Activated CD8-positive, alpha-beta memory T cell treated with anti-CD3 and anti-CD28 coated beads for 36 hours (primary cell): Measurements from ENCODE around the gene ACOX1. TPM values are rescaled to one million over a fixed set of nuclear protein-coding genes. Genes with fewer than 3 reads are reported as not detected.

Source experiments
- CTCF ChIA-PET: fragments of 350-600 bp; sonication (Branson Sonifier 250); formaldehyde crosslinking; loops from one replicate; lab custom pipeline; 2021; ENCODE audit warnings: antibody characterized with exemption; lab: Charles Lee
- POLR2A ChIA-PET: fragments of 350-600 bp; sonication (Branson Sonifier 250); formaldehyde crosslinking; loops from one replicate; lab custom pipeline; 2021; ENCODE audit warnings: antibody characterized with exemption; lab: Charles Lee
- total RNA-seq, 2 experiments: library from RNA; stranded (reverse); gene quantifications; one replicate each; pipeline ENCODE4 v1.2.3, GENCODE V29; 2021

ACOX1 gene
- total RNA-seq, 2 experiments from 2014 or later, result 28.4 to 33.7 TPM

GRCh38 chr17:76011951-76012350, 33.0 kb upstream of the ACOX1 start:
- ChIA-PET CTCF (interaction anchor here (0.9 to 2.1 kb wide), 6 partner anchors 10 to 299 kb away, joined by 3 to 10 read pairs (median 4); partner anchors contain the start of genes MRPL38 and UNK), POLR2A (interaction anchor here (0.5 kb wide), 1 partner anchor 92 kb away, joined by 4 read pairs; the partner anchor contains the start of gene EXOC7)

- ChIA-PET CTCF (interaction anchor here (1.8 to 2.5 kb wide), 2 partner anchors 10 kb away, joined by 5 to 7 read pairs; partner anchors contain the start of gene CDK3), POLR2A (no interaction called here)
These were observed 31.1 kb upstream of the ACOX1 start for GRCh38 chr17:76009969-76010661.

GRCh38 chr17:76009447-76009846, 30.5 kb upstream of the ACOX1 start:
- POLR2A ChIA-PET, result no interaction called here
- CTCF ChIA-PET, result interaction anchor here (1.3 to 2.5 kb wide), 3 partner anchors 8 to 10 kb away, joined by 3 to 7 read pairs (median 5); partner anchors contain the start of gene CDK3

- CTCF ChIA-PET, result interaction anchor here (0.6 to 1.8 kb wide), 7 partner anchors 9 to 290 kb away, joined by 3 to 9 read pairs (median 3); partner anchors contain the start of genes CDK3 and MRPL38
- POLR2A ChIA-PET, result interaction anchor here (0.7 kb wide), 1 partner anchor 93 kb away, joined by 3 read pairs; no protein-coding TSS in a partner anchor
These were observed 29.9 kb upstream of the ACOX1 start for GRCh38 chr17:76008630-76009425.

- POLR2A ChIA-PET, result no interaction called here
- CTCF ChIA-PET, result interaction anchor here (0.6 to 1.4 kb wide), 6 partner anchors 10 to 291 kb away, joined by 3 to 9 read pairs (median 3); partner anchors contain the start of gene MRPL38
These were observed 29.2 kb upstream of the ACOX1 start for GRCh38 chr17:76008208-76008607.

GRCh38 chr17:76007850-76008165, 28.8 kb upstream of the ACOX1 start:
- CTCF ChIA-PET, result interaction anchor here (1.1 to 1.4 kb wide), 3 partner anchors 20 to 291 kb away, joined by 3 to 4 read pairs (median 3); partner anchors contain the start of gene MRPL38
- POLR2A ChIA-PET, result no interaction called here

- CTCF ChIA-PET, result interaction anchor here (0.9 to 1.4 kb wide), 3 partner anchors 91 to 292 kb away, joined by 3 to 4 read pairs (median 3); partner anchors contain the start of gene MRPL38
- POLR2A ChIA-PET, result no interaction called here
These were observed 28.3 kb upstream of the ACOX1 start for GRCh38 chr17:76007131-76007849.

- POLR2A ChIA-PET, result no interaction called here
These were observed 26.5 kb upstream of the ACOX1 start for GRCh38 chr17:76005263-76006149.

GRCh38 chr17:76004750-76005262, 25.8 kb upstream of the ACOX1 start:
- ChIA-PET CTCF (interaction anchor here (0.6 to 7.1 kb wide), 15 partner anchors 9 to 647 kb away, joined by 3 to 59 read pairs (median 4); partner anchors contain the start of gene MRPL38), POLR2A (no interaction called here)

More at GRCh38 chr17:76005263-76006149, 26.5 kb upstream of the ACOX1 start:
- CTCF ChIA-PET, result interaction anchor here (0.5 to 7.1 kb wide), 18 partner anchors 8 to 646 kb away, joined by 3 to 59 read pairs (median 4); partner anchors contain the start of gene MRPL38

GRCh38 chr17:76003915-76004314, 24.9 kb upstream of the ACOX1 start:
- CTCF ChIA-PET, result interaction anchor here (0.6 to 7.1 kb wide), 5 partner anchors 9 to 435 kb away, joined by 3 to 59 read pairs (median 5); partner anchors contain the start of gene MRPL38
- POLR2A ChIA-PET, result interaction anchor here (0.6 kb wide), 1 partner anchor 148 kb away, joined by 6 read pairs; no protein-coding TSS in a partner anchor

GRCh38 chr17:76002100-76002499, 23.1 kb upstream of the ACOX1 start:
- CTCF ChIA-PET, result interaction anchor here (0.6 to 7.1 kb wide), 4 partner anchors 10 to 109 kb away, joined by 3 to 59 read pairs (median 6); partner anchors contain the start of gene MRPL38
- POLR2A ChIA-PET, result no interaction called here

GRCh38 chr17:76000755-76001521, 22.0 kb upstream of the ACOX1 start, which contains the start of gene CDK3:
CDK3 (plus strand) TSS chr17:76000855; CDS start chr17:76001426, 571 bp downstream.
- POLR2A ChIA-PET, result no interaction called here
- CTCF ChIA-PET, result interaction anchor here (0.5 to 7.1 kb wide), 8 partner anchors 9 to 95 kb away, joined by 3 to 59 read pairs (median 6); partner anchors contain the start of gene MRPL38

- ChIA-PET CTCF (interaction anchor here (0.5 to 7.1 kb wide), 8 partner anchors 8 to 307 kb away, joined by 3 to 59 read pairs (median 4); partner anchors contain the start of gene MRPL38), POLR2A (no interaction called here)
These were observed 21.2 kb upstream of the ACOX1 start for GRCh38 chr17:76000016-76000754.

- ChIA-PET POLR2A (no interaction called here), CTCF (interaction anchor here (1.0 kb wide), 1 partner anchor 16 kb away, joined by 7 read pairs; no protein-coding TSS in a partner anchor)
These were observed 19.4 kb upstream of the ACOX1 start for GRCh38 chr17:75998327-75998795.
